Mucosa of rectum (tissue), 2 donors: ENCODE measurements around the gene POLR3A.
"Not testable (repeated sequence)": the region's sequence is repeated elsewhere in the genome, so short reads cannot be mapped to it uniquely, and the experiment has no call there.

ENCODE experiments used
- H3K27ac ChIP-seq, 2 donors: one replicate each; pipeline ENCODE4 v1.7.0; 2013; ENCODE audit warnings: inconsistent platforms in 2 of 2, low read depth in 2 of 2, low read length in 2 of 2
- H3K27me3 ChIP-seq, 2 donors: one replicate each; pipeline ENCODE4 v1.7.0; 2013; ENCODE audit warnings: low read length in 2 of 2; ENCODE audit not compliant: control insufficient read depth in 2 of 2, insufficient read depth in 2 of 2
- H3K36me3 ChIP-seq, 2 donors: one replicate each; pipeline ENCODE4 v1.7.0; 2013; ENCODE audit warnings: low read length in 2 of 2; ENCODE audit not compliant: control insufficient read depth in 2 of 2, insufficient read depth in 2 of 2
- H3K4me1 ChIP-seq, 2 donors: one replicate each; pipeline ENCODE4 v1.7.0; 2013; ENCODE audit warnings: low read length in 2 of 2, mild to moderate bottlenecking in 1 of 2; ENCODE audit not compliant: control insufficient read depth in 2 of 2, insufficient read depth in 2 of 2
- H3K4me3 ChIP-seq, 2 donors: one replicate each; pipeline ENCODE4 v1.7.0; 2013; ENCODE audit warnings: low read length in 2 of 2
- H3K9ac ChIP-seq, 2 donors: one replicate each; pipeline ENCODE4 v1.7.0; 2013; ENCODE audit warnings: low read length in 2 of 2, low read depth in 1 of 2, mild to moderate bottlenecking in 1 of 2
- H3K9me3 ChIP-seq, 2 donors: one replicate each; pipeline ENCODE4 v1.7.0; 2013; ENCODE audit warnings: low read length in 2 of 2; ENCODE audit not compliant: control insufficient read depth in 2 of 2
- donor health status: healthy.
- donor health status: Normal muscosa, but diverticular disease.

Gene POLR3A

GRCh38 chr10:78029269-78030226 lies at the start of gene POLR3A:
Gene POLR3A, minus strand, starts transcription at chr10:78029515. Its CDS starts 108 bp downstream, at chr10:78029407.
- Histone ChIP-seq H3K36me3 (peaks cover 12 to 16% of the 10 kb centered on the region in 2 donors), H3K27me3 (no peaks in the 10 kb centered on the region), H3K4me3 (peak within 1 kb of the TSS; percentile 94 to 99), H3K27ac (peak within 1 kb of the TSS; percentile 66 to 84), H3K9me3 (no peaks in the 10 kb centered on the region), H3K9ac (peak within 1 kb of the TSS; percentile 87 to 91), H3K4me1 (peaks cover 12 to 14% of the 10 kb centered on the region in 2 donors)

DNA sequence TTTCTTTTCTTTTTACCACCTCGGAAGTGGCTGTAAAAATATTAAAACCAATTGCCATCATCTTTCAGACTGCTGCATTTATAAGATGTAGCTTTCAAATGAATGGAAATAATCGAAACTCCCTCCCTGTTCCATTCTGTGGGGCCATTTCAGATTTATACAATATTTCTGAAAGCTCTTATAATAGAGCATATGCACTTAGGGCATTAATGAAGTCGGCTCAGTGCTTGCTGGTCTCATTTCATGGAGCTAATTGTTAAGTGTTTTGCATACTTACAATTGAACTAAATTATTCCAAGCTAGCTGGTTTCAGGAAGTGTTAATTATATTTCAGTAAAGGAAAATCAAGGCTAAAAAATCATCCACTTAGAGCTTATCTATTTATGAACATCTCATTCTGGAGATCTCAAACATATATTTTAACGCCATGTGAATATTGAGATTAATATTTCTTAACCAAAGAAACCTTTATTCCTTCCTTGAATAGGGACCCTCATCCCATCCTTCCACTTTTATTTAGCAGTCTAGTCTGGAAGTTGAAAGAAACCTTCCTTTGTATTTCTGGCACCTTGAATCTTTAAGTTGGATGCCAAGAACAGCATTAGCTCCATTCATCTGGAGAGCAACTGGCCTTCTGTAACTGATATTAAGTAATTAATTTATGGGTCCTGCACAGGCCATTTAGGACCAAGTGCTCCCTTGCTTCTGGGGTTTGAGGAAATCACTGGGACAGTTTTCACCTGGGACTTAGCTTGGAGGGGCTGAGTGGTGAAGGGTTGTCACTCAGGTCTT lies 49.4 kb upstream of the POLR3A start:
- Histone ChIP-seq H3K9me3 (no peaks in the 10 kb centered on the region), H3K9ac (no peak overlapping the region), H3K4me3 (no peak overlapping the region), H3K27me3 (no peaks in the 10 kb centered on the region), H3K4me1 (no peaks in the 10 kb centered on the region), H3K36me3 (no peaks in the 10 kb centered on the region), H3K27ac (no peak overlapping the region)

GRCh38 chr10:78075806-78076205 lies 46.5 kb upstream of the POLR3A start:
- H3K9ac ChIP-seq, H3K4me3 ChIP-seq, H3K9me3 ChIP-seq, H3K4me1 ChIP-seq, H3K27me3 ChIP-seq, H3K27ac ChIP-seq, H3K36me3 ChIP-seq: not testable (repeated sequence)

DNA sequence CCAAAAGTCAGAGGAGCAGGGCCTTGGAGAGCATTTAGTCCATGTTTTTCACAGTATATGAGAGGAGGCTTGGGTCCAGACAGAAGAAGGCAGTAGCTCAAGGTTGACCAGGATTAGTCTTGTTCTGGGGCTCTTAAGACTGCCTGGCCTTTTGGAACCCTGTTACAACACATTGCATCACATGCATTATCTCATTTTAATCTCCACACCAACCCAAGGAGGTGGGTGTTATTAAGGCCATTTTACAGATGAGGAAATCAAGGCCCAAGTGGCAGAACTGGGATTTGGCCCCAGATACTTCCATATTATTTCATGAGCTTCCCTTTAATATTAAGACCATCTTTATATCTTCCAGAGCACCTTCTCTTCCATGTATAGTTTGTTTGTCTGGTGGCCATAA lies 43.2 kb upstream of the POLR3A start:
- H3K36me3 ChIP-seq: no peaks in the 10 kb centered on the region
- no peak overlapping the region for H3K27ac ChIP-seq
- H3K9me3 ChIP-seq: no peaks in the 10 kb centered on the region
- H3K27me3 ChIP-seq: no peaks in the 10 kb centered on the region
- H3K4me3 ChIP-seq: no peak overlapping the region
- no peaks in the 10 kb centered on the region for H3K4me1 ChIP-seq
- H3K9ac ChIP-seq: no peak overlapping the region

- no peaks in the 10 kb centered on the region for H3K4me1 ChIP-seq
Observed at GRCh38 chr10:78071857-78072179, 42.5 kb upstream of the POLR3A start.

DNA sequence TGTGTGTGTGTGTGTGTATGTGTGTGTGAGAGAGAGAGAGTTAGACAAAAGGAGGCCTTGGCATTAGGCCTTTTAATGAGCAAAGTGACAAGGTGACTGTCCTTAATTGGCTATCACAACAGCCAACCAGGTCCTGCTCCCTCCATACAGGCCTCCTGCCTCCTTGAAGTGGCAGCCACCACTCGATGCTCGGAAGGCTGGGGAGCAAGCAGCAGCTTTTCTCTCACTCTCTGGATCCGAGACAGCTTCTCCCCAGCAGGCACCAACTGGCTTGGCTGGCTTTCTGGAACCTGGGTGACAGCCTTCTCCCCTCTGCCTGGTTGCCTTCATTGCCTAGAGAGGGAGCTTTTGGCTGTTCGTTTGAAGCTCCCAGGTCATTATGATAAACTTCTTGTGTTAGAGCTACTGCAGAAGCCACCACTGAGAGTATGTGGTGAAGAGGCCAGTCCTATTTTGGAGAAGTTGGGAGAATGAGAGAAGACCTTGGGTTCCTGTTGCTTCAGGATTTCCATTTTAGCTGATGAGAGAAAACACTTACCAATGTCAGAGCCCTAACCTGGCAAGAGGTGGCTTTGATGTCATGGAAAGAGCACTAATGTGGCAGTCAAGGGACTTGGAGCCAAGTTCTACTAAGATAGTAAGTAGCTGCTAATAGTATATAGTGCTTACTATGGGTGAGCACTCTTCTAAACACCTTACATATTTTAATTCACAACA lies 42.0 kb upstream of the POLR3A start:
- H3K9ac ChIP-seq: no peak overlapping the region
- H3K27ac ChIP-seq: no peak overlapping the region
- H3K27me3 ChIP-seq: no peaks in the 10 kb centered on the region
- no peaks in the 10 kb centered on the region for H3K9me3 ChIP-seq
- H3K4me3 ChIP-seq: no peak overlapping the region
- no peaks in the 10 kb centered on the region for H3K4me1 ChIP-seq
- H3K36me3 ChIP-seq: no peaks in the 10 kb centered on the region

More at GRCh38 chr10:78071857-78072179, 42.5 kb upstream of the POLR3A start:
- no peak overlapping the region for H3K27ac ChIP-seq
- no peak overlapping the region for H3K9ac ChIP-seq
- H3K36me3 ChIP-seq: no peaks in the 10 kb centered on the region
- H3K9me3 ChIP-seq: no peaks in the 10 kb centered on the region
- H3K4me3 ChIP-seq: no peak overlapping the region
- H3K27me3 ChIP-seq: no peaks in the 10 kb centered on the region

- H3K9me3 ChIP-seq: no peaks in the 10 kb centered on the region
- no peaks in the 10 kb centered on the region for H3K36me3 ChIP-seq
- H3K27ac ChIP-seq: no peak overlapping the region
- H3K27me3 ChIP-seq: no peaks in the 10 kb centered on the region
- H3K9ac ChIP-seq: no peak overlapping the region
- H3K4me1 ChIP-seq: peaks cover 0 to 2% of the 10 kb centered on the region in 2 donors
- no peak overlapping the region for H3K4me3 ChIP-seq
Observed at GRCh38 chr10:78070726-78071125, 41.4 kb upstream of the POLR3A start.

- H3K36me3 ChIP-seq, H3K4me3 ChIP-seq, H3K4me1 ChIP-seq, H3K9me3 ChIP-seq, H3K27me3 ChIP-seq, H3K9ac ChIP-seq, H3K27ac ChIP-seq: not testable (repeated sequence)
Observed at GRCh38 chr10:78070064-78070463, 40.7 kb upstream of the POLR3A start.

GRCh38 chr10:78069151-78069550 lies 39.8 kb upstream of the POLR3A start:
- Histone ChIP-seq H3K27ac (no peak overlapping the region), H3K9ac (no peak overlapping the region), H3K4me1 (peaks cover 0 to 4% of the 10 kb centered on the region in 2 donors), H3K9me3 (no peaks in the 10 kb centered on the region), H3K27me3 (no peaks in the 10 kb centered on the region), H3K4me3 (no peak overlapping the region), H3K36me3 (no peaks in the 10 kb centered on the region)
